Measurements from ENCODE around the gene MUCL3.
"Not testable (repeated sequence)": the region's sequence is repeated elsewhere in the genome, so short reads cannot be mapped to it uniquely, and the experiment has no call there.

MUCL3 gene

DNA sequence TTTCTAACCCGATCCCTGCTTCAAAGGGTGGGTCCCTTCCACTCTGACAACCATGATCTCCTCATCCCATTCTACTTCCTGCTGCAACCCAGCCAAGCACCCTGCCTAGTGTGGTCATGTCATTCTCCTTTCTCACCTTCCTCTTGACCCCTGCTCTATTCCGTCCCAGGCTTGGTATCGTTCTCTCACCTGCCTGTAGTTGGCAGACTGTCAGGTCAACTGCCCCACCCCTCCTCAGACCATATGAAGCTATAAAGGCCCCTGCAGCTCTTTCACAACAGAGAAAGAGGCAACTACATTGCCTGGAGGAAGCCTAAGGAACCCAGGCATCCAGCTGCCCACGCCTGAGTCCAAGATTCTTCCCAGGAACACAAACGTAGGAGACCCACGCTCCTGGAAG is 42.7 kb downstream of the MUCL3 start, which contains the start of gene MUC21:
MUC21 (plus strand) TSS at position 280 of the 400 bp plus-strand sequence. CDS start 241 bp downstream, outside the sequence.
- DNase-seq (ENCODE audit: low read depth), result no peak

GRCh38 chr6:30985490-30985889 is 44.7 kb downstream of the MUCL3 start:
- DNase-seq (ENCODE audit: low read depth), result no peak

GRCh38 chr6:30987304-30987703 is 46.5 kb downstream of the MUCL3 start:
- DNase-seq (ENCODE audit: low read depth), result no peak

DNA sequence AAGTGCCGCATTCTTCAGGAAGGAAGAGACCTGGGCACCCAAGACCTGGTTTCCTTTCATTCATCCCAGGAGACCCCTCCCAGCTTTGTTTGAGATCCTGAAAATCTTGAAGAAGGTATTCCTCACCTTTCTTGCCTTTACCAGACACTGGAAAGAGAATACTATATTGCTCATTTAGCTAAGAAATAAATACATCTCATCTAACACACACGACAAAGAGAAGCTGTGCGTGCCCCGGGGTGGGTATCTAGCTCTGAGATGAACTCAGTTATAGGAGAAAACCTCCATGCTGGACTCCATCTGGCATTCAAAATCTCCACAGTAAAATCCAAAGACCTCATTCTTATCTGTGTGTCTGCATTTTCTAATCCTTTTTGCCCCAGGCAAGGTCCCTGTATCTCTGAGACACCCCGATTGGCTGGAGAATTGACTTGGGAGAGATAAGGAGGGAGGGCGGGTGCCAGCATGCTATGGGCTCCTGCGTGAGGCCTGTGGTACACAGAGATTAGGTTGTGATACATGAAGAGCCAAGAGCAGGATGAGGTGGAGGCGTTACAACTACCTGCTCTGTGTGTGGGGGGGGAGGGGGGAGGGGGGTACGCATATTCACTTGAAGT is 47.5 kb downstream of the MUCL3 start:
- DNase-seq (ENCODE audit: low read depth), result no peak

DNA sequence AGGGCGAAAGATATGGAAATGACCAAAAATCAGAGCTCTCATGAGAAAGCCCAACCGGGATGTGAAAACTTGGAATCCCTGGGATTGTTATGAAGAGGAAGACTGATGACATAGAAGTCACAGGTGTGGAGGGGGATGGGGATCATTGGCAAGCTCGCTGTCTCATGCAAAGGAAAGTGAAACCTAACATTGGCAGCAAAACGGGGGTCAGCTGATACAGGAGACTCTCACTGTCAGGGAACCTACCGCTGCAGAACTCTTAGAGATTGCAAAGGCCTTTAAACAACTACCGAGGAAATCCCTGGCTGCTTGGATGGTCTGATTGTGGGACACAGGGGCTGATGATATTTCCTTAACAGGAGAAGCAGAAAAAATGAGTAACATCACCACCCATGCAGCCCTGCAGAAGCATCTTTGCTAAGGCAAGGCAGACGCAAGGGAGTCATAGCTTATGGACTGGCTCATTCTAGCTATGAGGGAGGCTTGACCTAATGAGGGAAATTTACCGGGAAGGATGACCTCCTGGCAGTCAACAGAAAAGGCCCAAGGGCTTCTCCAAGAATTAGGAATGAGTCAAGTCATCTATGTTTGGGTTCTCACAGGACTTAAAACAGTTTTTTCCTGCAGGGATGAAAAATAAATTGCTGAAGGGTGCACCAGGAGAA is 49.8 kb downstream of the MUCL3 start:
- DNase-seq (ENCODE audit: low read depth), result no peak

- no peak for DNase-seq (ENCODE audit: low read depth)
These were observed 51.1 kb downstream of the MUCL3 start for GRCh38 chr6:30991891-30992290.

DNA sequence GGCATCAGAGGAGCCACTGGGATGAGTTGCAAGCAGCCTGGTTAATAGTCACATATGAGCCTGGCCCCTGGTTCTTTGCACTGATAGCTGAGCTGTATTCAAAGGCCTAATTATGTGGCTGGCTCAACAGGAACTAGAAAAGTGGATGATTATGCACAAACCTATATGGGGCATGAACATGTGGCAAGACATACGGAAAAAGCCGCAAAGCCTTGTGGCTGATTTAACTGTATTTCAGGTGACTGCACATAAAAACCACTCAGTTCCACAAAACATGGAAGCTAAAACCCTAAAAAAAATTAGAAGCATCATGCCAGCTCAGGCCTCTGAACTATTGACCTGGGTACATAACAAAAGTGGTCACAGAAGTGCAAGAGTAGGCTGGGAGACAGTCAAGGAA is 56.5 kb downstream of the MUCL3 start:
- no peak for DNase-seq (ENCODE audit: low read depth)

GRCh38 chr6:30998785-30999184 is 58.0 kb downstream of the MUCL3 start:
- no peak for DNase-seq (ENCODE audit: low read depth)

DNA sequence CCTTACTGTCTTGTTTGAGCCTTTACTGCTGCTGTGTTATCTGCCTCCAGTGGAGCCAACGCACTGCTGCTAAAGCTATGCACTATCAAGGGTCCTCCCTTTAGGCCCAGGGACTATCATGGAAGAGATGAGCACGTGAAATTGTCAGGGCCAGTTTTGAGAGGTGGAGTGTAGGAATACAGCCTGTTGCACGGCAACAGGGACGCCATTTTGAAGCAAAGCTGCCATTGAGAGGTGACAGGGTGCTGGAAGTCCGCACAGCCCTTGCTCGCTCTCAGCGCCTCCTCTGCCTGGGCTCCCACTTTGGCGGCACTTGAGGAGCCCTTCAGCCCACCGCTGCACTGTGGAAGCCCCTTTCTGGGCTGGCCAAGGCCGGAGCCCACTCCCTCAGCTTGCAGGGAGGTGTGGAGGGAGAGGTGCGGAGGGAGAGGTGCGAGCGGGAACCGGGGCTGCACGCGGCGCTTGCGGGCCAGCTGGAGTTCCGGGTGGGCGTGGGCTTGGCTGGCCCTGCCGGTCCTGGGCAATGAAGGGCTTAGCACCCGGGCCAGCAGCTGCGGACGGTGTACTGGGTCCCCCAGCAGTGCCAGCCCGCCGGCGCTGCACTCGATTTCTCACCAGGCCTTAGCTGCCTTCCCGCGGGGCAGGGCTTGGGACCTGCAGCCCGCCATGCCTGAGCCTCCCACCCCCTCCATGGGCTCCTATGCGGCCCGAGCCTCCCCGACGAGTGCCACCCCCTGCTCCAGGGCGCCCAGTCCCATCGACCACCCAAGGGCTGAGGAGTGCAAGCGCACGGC is 59.5 kb downstream of the MUCL3 start:
- not testable (repeated sequence) for DNase-seq (ENCODE audit: low read depth)

DNA sequence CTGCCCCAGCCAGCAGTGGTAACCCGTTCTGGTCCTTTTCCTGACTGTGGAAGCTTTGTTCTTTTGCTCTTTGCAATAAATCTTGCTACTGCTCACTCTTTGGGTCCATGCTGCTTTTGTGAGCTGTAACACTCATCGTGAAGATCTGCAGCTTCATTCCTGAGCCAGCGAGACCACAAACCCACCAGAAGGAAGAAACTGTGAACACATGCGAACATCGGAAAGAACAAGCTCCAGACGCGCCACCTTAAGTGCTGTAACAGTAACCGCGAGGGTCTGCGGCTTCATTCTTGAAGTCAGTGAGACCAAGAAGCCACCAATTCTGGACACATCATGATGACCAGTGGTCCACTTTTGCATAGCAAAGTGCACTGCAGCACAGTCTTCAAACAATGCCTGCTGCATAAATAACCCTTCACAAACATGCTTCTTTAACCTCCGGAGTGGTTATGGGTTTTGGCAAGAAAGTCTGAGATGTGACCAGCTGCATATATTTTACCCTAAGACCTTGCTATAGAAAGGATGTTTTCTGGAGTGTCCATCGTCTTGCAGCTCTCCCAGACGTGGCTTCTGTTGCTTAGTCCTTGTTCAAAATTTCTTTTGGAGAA is 60.6 kb downstream of the MUCL3 start:
- DNase-seq (ENCODE audit: low read depth), result no peak

GRCh38 chr6:31002471-31002870 is 61.7 kb downstream of the MUCL3 start:
- DNase-seq (ENCODE audit: low read depth), result no peak

Data from fibroblast of the conjunctiva (primary cell).